ENCODE data around the gene PRKCE.

- TF ChIP-seq, protein P1, sequence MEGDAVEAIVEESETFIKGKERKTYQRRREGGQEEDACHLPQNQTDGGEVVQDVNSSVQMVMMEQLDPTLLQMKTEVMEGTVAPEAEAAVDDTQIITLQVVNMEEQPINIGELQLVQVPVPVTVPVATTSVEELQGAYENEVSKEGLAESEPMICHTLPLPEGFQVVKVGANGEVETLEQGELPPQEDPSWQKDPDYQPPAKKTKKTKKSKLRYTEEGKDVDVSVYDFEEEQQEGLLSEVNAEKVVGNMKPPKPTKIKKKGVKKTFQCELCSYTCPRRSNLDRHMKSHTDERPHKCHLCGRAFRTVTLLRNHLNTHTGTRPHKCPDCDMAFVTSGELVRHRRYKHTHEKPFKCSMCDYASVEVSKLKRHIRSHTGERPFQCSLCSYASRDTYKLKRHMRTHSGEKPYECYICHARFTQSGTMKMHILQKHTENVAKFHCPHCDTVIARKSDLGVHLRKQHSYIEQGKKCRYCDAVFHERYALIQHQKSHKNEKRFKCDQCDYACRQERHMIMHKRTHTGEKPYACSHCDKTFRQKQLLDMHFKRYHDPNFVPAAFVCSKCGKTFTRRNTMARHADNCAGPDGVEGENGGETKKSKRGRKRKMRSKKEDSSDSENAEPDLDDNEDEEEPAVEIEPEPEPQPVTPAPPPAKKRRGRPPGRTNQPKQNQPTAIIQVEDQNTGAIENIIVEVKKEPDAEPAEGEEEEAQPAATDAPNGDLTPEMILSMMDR (IDR thresholded peaks at IDR 0.05 in 2 of 3, conservative IDR thresholded peaks at IDR 0.05 in 1 of 3; ENCODE audit: borderline replicate concordance in 1 of 3, insufficient read depth in 1 of 3, low read depth in 2 of 3, low read length in 2 of 3), result no peak
- TF ChIP-seq POLR2AphosphoS5 (IDR thresholded peaks at IDR 0.05; ENCODE audit: low read depth, low read length) (no peak), EZH2phosphoT487 (IDR thresholded peaks at IDR 0.05; ENCODE audit: borderline replicate concordance) (no peak), JUND (IDR thresholded peaks at IDR 0.05) (no peak), POLR2A (IDR thresholded peaks at IDR 0.05; ENCODE audit: borderline replicate concordance, extremely low read depth, insufficient read depth, insufficient read length) (no peak), YY1 (IDR thresholded peaks at IDR 0.05; ENCODE audit: extremely low read depth, insufficient replicate concordance, low read depth, low read length) (no peak), EZH2 (IDR thresholded peaks at IDR 0.05) (no peak), FOSL1 (IDR thresholded peaks at IDR 0.05; ENCODE audit: low read depth) (no peak)
- TF ChIP-seq, protein P2, sequence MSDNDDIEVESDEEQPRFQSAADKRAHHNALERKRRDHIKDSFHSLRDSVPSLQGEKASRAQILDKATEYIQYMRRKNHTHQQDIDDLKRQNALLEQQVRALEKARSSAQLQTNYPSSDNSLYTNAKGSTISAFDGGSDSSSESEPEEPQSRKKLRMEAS (IDR thresholded peaks at IDR 0.05), result no peak
Measured at GRCh38 chr2:45786030-45786835, 134.8 kb downstream of the PRKCE start.
